CD4-positive, alpha-beta T cell treated with Interleukin-4 for 4 hours (primary cell): ENCODE results near the gene RAPGEF2.

Experiments
- DNase-seq: peaks from one replicate; pipeline ENCODE4 v3.0.0-alpha.2; 2020

The RAPGEF2 gene

DNA sequence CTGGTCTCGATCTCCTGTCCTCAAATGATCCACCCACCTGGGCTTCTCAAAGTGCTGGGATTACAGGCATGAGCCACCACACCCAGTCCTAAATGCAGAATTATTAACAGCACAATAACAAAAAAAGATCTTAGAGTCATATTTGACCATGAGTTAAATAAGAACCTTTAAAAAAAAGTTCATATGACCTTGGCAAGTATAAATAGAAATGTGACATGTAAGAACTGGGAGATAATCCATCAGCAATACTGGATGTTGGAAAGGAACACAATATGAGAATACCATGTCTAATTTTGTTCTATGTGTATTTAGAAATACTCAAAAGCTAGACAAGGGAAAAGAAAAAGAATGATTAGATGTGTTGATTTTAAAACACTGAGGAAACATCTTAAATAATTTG is 231.6 kb downstream of the RAPGEF2 start:
- no peak for DNase-seq

- DNase-seq: no peak
Measured at GRCh38 chr4:159337041-159337440, 234.2 kb downstream of the RAPGEF2 start.

DNA sequence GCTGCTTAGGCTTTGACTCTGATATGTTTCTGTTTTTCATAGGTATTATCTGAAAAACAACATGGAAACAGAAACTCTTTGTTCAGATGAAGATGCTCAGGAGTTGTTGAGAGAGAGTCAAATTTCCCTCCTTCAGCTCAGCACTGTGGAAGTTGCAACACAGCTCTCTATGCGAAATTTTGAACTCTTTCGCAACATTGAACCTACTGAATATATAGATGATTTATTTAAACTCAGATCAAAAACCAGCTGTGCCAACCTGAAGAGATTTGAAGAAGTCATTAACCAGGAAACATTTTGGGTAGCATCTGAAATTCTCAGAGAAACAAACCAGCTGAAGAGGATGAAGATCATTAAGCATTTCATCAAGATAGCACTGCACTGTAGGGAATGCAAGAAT is 238.6 kb downstream of the RAPGEF2 start:
- no peak for DNase-seq

- DNase-seq: no peak
Measured at GRCh38 chr4:159342374-159342773, 239.5 kb downstream of the RAPGEF2 start.

GRCh38 chr4:159343116-159343515 is 240.2 kb downstream of the RAPGEF2 start:
- no peak for DNase-seq

DNA sequence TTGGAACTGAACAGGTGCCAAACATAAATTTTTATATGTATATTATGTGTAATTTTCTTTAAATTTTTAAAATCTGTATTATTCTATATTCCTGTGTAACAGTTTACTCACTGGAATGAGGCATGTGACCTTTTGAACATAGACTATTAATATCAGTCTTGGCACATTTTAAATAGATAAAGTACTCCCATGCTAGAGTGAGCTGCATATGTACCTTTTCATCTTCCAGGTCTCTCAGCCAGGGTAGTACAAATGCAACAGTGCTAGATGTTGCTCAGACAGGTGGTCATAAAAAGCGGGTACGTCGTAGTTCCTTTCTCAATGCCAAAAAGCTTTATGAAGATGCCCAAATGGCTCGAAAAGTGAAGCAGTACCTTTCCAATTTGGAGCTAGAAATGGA is 242.0 kb downstream of the RAPGEF2 start:
- DNase-seq: no peak

DNA sequence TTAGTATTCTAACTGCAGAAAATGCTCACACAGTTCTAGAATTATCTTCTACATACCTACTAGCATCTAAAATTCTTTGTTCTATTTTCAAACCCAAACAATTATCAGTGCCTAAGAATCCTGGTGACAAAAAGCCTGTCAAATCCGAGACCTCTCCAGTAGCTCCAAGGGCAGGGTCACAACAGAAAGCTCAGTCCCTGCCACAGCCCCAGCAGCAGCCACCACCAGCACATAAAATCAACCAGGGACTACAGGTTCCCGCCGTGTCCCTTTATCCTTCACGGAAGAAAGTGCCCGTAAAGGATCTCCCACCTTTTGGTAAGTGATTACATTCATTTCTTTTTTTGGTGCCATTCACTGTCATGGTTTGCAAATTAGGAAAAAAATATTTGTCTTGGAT is 243.8 kb downstream of the RAPGEF2 start:
- no peak for DNase-seq

GRCh38 chr4:159347813-159348212 is 244.9 kb downstream of the RAPGEF2 start:
- DNase-seq: no peak

DNA sequence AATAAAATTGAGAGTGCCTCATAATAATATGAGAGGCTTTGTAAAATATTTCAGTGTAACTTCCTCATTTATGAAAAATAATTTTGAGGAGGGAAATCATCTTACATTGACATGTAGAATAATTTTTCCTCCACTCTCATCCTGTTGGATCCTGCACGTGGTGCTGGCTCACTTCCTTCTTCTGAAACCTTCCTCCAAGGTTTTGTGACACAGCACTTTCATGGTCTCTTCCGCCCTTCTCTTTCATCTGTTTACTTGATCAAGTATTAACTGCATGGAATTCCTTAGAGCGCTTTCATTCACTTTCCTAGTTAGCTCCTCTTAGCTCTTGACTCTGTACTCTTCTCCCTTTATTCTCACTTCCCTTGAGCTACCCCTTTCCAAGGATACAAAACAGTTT is 246.5 kb downstream of the RAPGEF2 start:
- no peak for DNase-seq

GRCh38 chr4:159352609-159353008 is 249.7 kb downstream of the RAPGEF2 start:
- no peak for DNase-seq

GRCh38 chr4:159353422-159354116 is 250.7 kb downstream of the RAPGEF2 start:
- DNase-seq: no peak

DNA sequence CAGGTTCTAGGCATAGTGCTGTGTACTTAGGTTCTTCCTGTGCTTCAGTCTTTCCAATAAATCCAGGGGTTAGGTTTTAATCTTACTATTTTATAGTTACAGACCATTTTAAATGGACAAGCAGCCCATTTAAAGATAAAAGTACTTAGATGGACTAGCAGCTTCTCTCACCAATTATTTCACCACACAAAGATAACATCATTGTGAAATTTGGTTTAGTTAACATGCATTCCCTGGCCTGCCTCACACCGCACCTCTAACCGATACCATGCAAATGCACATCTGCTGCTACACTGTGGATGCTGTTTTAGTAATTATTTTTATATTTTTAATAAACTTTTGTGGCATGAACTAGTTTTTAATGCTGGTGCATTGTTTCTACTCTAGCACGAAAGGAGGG is 252.6 kb downstream of the RAPGEF2 start:
- DNase-seq: no peak

DNA sequence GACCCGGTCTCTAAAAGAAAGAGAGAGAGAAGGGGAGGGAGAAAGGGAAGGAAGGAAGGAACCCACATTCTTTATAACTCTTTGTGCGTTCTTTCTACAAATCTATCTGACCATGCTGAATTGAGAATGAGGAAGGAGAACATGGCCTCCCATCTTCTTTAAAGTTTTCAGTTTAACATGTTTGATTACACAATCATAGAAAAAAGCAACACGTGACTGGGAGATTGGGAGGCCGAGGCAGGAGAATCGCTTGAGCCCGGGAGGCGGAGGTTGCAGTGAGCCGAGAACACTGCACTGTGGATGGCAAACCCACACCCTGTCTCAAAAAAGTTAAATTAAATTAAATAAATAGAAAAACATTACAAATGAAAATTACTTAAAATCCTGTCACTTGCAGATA is 254.5 kb downstream of the RAPGEF2 start:
- no peak for DNase-seq

GRCh38 chr4:159358226-159358625 is 255.3 kb downstream of the RAPGEF2 start:
- no peak for DNase-seq

DNA sequence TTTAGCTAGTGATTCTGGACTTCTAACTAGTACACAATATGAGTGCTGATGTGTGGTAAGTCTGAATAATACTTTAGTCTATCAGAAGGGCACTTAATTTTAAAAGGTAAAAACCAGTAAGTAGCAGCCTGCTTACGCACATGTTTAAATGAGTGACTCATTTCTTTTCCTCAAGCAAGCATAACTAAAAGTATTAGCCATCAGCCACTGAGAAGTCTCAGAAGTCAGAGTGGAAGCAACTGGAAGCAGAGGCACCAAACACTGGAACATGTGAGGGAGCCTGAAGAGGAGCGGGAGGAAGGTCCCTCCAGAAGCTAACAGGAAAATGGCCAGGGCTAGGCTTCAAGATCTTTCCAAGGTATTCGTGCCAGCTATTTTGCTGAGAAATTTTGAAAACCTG is 257.7 kb downstream of the RAPGEF2 start:
- no peak for DNase-seq

GRCh38 chr4:159363361-159363760 is 260.5 kb downstream of the RAPGEF2 start:
- DNase-seq: no peak

GRCh38 chr4:159366966-159367780 is 264.3 kb downstream of the RAPGEF2 start:
- DNase-seq: no peak

- DNase-seq: no peak
Measured at GRCh38 chr4:159367781-159368080, 264.9 kb downstream of the RAPGEF2 start.

DNA sequence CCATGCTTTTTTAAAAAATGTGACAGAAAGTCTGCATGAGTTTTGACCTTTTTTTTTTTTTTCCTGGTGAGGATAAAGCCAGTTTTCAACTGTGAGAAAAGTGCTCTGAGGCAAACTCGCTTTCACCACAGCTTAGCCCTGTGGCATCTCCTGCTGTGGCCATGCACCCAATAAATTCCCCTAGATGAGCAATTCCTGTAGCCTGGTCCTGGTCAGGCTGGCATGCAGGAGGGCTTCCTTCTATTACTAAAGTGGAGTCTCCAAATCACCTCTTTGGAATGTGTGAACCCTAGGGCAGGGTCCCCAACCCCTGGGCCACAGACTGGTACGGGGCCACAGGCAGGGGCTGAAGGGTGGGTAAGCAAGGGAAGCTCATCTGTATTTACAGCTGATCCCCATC is 265.4 kb downstream of the RAPGEF2 start:
- DNase-seq: no peak

GRCh38 chr4:159369256-159369655 is 266.4 kb downstream of the RAPGEF2 start:
- no peak for DNase-seq

GRCh38 chr4:159370286-159370685 is 267.4 kb downstream of the RAPGEF2 start:
- no peak for DNase-seq

GRCh38 chr4:159374749-159375530 is 272.1 kb downstream of the RAPGEF2 start:
- no peak for DNase-seq

GRCh38 chr4:159376289-159376688 is 273.4 kb downstream of the RAPGEF2 start:
- DNase-seq: no peak

- no peak for DNase-seq
Measured at GRCh38 chr4:159378056-159378616, 275.3 kb downstream of the RAPGEF2 start.
